Renal cortical epithelial cell (primary cell): ENCODE measurements around the gene PGLYRP2. TPM values are rescaled to one million over a fixed set of nuclear protein-coding genes. Genes with fewer than 3 reads are reported as not detected.

ENCODE experiments used
- DNase-seq: peaks from one replicate; pipeline ENCODE4 v3.0.0-alpha.2; 2011; ENCODE audit warnings: low read depth
- total RNA-seq: library from RNA; depleted of rRNA; stranded (reverse); fragments of >200 nt; gene quantifications from 2 replicates; pipeline ENCODE4 v1.2.3, GENCODE V29; 2014

Gene PGLYRP2
- total RNA-seq, 1 donor from 2014 or later, result not detected

GRCh38 chr19:15439078-15439799 is 40.1 kb downstream of the PGLYRP2 start:
- no peak for DNase-seq

GRCh38 chr19:15438577-15438976 is 40.7 kb downstream of the PGLYRP2 start:
- DNase-seq, result no peak

- no peak for DNase-seq
These were observed 41.2 kb downstream of the PGLYRP2 start for GRCh38 chr19:15438124-15438496.

- DNase-seq, result no peak
These were observed 41.8 kb downstream of the PGLYRP2 start for GRCh38 chr19:15437355-15438123.

GRCh38 chr19:15436826-15437110 is 42.5 kb downstream of the PGLYRP2 start:
- no peak for DNase-seq

GRCh38 chr19:15436012-15436825 is 43.1 kb downstream of the PGLYRP2 start:
- no peak for DNase-seq

GRCh38 chr19:15433519-15434069 is 45.7 kb downstream of the PGLYRP2 start:
- DNase-seq, result no peak

GRCh38 chr19:15432629-15433518 is 46.4 kb downstream of the PGLYRP2 start:
- peak; percentile 46 for DNase-seq

GRCh38 chr19:15432018-15432494 is 47.2 kb downstream of the PGLYRP2 start:
- DNase-seq, result no peak

GRCh38 chr19:15431396-15432017 is 47.8 kb downstream of the PGLYRP2 start:
- DNase-seq, result no peak

- no peak for DNase-seq
These were observed 48.7 kb downstream of the PGLYRP2 start for GRCh38 chr19:15430526-15431120.

- no peak for DNase-seq
These were observed 49.4 kb downstream of the PGLYRP2 start for GRCh38 chr19:15429825-15430467.

GRCh38 chr19:15428956-15429824 is 50.1 kb downstream of the PGLYRP2 start:
- DNase-seq, result no peak

GRCh38 chr19:15427991-15428471 is 51.3 kb downstream of the PGLYRP2 start:
- DNase-seq, result no peak

- DNase-seq, result no peak
These were observed 52.0 kb downstream of the PGLYRP2 start for GRCh38 chr19:15427350-15427700.

- DNase-seq, result no peak
These were observed 52.6 kb downstream of the PGLYRP2 start for GRCh38 chr19:15426485-15427349.

GRCh38 chr19:15425321-15425950 is 53.9 kb downstream of the PGLYRP2 start:
- DNase-seq, result no peak
